ACC112 (cell line): ENCODE results near the gene VWA7.

Experiments
- H2AFZ ChIP-seq: fragments of 200-600 bp; sonication (generic); one replicate; pipeline ENCODE4 v1.6.0; 2017; ENCODE audit warnings: antibody characterized with exemption, low read length; ENCODE audit not compliant: unreplicated experiment
- H3K27ac ChIP-seq: fragments of 200-600 bp; sonication (generic); 2 replicates; pipeline ENCODE4 v1.5.1; 2014; ENCODE audit warnings: low read depth, mild to moderate bottlenecking, antibody characterized with exemption, low read length, moderate library complexity
- H3K27me3 ChIP-seq: fragments of 200-600 bp; sonication (generic); 2 replicates; pipeline ENCODE4 v1.6.1; 2014; ENCODE audit warnings: mild to moderate bottlenecking, antibody characterized with exemption, low read length, moderate library complexity, mixed read lengths; ENCODE audit not compliant: insufficient read depth
- H3K36me3 ChIP-seq: fragments of 200-600 bp; sonication (generic); 2 replicates; pipeline ENCODE4 v1.6.1; 2016; ENCODE audit warnings: mild to moderate bottlenecking, antibody characterized with exemption, low read length, moderate library complexity, mixed read lengths; ENCODE audit not compliant: insufficient read depth
- H3K4me1 ChIP-seq: fragments of 200-600 bp; sonication (generic); one replicate; pipeline ENCODE4 v1.6.1; 2016; ENCODE audit warnings: low read length, mixed read lengths; ENCODE audit not compliant: insufficient read depth, unreplicated experiment, control insufficient read depth
- H3K4me3 ChIP-seq: fragments of 200-600 bp; sonication (generic); 2 replicates; pipeline ENCODE4 v1.5.1; 2014; ENCODE audit warnings: mild to moderate bottlenecking, low read depth, low read length
- H3K79me2 ChIP-seq: fragments of 200-600 bp; sonication (generic); one replicate; pipeline ENCODE4 v1.6.0; 2016; ENCODE audit warnings: low read length; ENCODE audit not compliant: control insufficient read depth, unreplicated experiment, insufficient read depth

The VWA7 gene

GRCh38 chr6:31736021-31736767 is 40.9 kb downstream of the VWA7 start, which contains the start of gene CLIC1:
Gene CLIC1, minus strand, starts transcription at chr6:31736530. Its CDS starts 230 bp downstream, at chr6:31736300.
- Histone ChIP-seq H3K4me3 (peak within 1 kb of the TSS; percentile 93), H3K79me2 (peaks cover 59% of the 10 kb centered on the region), H2AFZ (peak within 1 kb of the TSS; percentile 57), H3K4me1 (peaks cover 52% of the 10 kb centered on the region), H3K27ac (peak within 1 kb of the TSS; percentile 89), H3K27me3 (no peaks in the 10 kb centered on the region), H3K36me3 (peaks cover 22% of the 10 kb centered on the region; the same call in 1 of the 2 replicates)

DNA sequence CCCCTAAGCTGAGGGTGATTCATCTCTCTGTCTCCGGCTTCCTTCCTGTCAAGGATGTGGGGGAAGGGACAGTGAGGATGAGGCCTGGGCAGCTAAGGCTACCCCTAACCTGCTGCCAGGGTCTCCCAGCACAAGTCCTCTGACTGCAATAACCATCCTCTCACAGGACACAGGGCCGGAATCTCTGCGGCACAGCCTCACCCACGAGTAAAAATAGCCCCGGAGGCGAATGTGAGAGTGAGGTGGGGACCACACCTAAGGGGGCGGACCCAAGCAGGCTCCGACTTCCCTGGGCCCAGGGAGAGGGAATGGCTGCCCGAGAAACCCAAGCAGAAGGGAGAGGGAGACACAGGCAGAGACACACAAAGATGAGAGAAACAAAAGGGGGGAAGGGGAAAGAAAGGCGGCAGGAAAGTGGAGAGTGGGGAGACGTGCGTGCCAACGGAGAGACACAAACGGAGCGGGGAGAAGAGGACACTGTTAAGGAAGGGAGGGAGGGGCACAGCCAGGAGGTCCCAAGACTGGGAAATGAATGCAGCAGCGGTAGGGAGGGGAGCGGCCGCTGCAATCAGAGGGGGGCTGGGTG is 42.2 kb downstream of the VWA7 start:
- peaks cover 48% of the 10 kb centered on the region for H3K79me2 ChIP-seq
- H3K4me1 ChIP-seq: peaks cover 57% of the 10 kb centered on the region
- H3K27ac ChIP-seq: peak overlapping the region; percentile 79
- H3K27me3 ChIP-seq: no peaks in the 10 kb centered on the region
- no peak overlapping the region for H2AFZ ChIP-seq
- H3K36me3 ChIP-seq: peaks cover 22% of the 10 kb centered on the region; the same call in 1 of the 2 replicates
- H3K4me3 ChIP-seq: peak overlapping the region; percentile 93

DNA sequence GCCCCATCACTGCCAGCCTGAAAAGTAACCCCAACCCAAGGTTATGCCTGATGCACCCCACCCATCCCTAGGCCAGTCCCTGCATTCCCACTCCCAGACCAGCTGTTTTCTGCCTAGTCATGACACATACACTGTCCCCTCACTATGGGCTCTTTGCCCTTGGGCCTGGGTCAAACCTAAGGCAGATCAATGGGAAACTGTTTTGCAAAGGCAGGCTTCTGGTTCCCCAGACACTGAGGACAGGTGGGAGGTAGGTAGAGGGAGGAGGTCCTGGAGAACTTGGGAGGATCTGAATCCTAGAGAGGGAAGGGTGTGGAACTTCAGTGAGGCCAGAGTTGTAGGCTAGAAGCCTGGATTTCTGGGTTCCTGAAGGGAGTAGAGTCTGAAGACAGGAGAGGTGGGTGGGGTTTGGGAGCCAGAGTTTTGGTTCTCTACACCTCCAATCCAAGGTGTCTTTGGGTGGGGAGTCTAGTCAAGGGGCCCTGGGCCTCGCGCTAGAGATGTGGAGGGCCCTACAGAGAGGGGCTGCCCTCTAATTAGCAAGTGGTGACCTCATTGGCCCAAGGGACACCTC is 42.8 kb downstream of the VWA7 start:
- Histone ChIP-seq H3K27me3 (no peaks in the 10 kb centered on the region), H2AFZ (no peak overlapping the region), H3K27ac (peak overlapping the region; percentile 79), H3K4me1 (peaks cover 56% of the 10 kb centered on the region), H3K79me2 (peaks cover 48% of the 10 kb centered on the region), H3K36me3 (peaks cover 22% of the 10 kb centered on the region; the same call in 1 of the 2 replicates), H3K4me3 (peak overlapping the region; percentile 93)

DNA sequence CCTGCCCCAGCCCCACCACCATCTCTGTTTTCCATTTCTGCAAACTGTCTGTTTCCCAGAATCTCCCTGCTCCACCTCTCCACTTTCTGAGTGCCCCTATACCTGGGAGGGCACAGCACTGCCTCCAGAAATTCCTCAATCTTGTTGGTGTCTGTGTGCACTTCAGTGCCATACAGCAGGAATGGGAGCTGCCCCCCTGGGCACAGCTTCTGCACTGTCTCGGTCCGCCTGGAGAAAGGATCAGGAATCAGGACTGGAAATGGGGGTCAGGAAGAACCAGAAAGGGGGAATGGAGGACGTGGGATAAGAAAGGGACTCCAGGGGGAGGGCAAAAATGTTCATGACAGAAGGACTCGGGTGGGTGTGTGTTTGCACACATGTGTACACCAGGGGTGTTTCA is 43.4 kb downstream of the VWA7 start:
- Histone ChIP-seq H3K27me3 (no peaks in the 10 kb centered on the region), H3K27ac (peak overlapping the region; percentile 79), H3K4me1 (peaks cover 55% of the 10 kb centered on the region), H3K79me2 (peaks cover 48% of the 10 kb centered on the region), H3K36me3 (peaks cover 22% of the 10 kb centered on the region; the same call in 1 of the 2 replicates), H3K4me3 (peak overlapping the region; percentile 93), H2AFZ (no peak overlapping the region)

- H3K36me3 ChIP-seq: peaks cover 22% of the 10 kb centered on the region; the same call in 1 of the 2 replicates
- H3K4me3 ChIP-seq: no peak overlapping the region
- H2AFZ ChIP-seq: no peak overlapping the region
- H3K79me2 ChIP-seq: peaks cover 48% of the 10 kb centered on the region
- H3K4me1 ChIP-seq: peaks cover 42% of the 10 kb centered on the region
- no peaks in the 10 kb centered on the region for H3K27me3 ChIP-seq
- peak overlapping the region; percentile 3; the same call in 1 of the 2 replicates for H3K27ac ChIP-seq
Measured at GRCh38 chr6:31732029-31732428, 45.1 kb downstream of the VWA7 start.

GRCh38 chr6:31730631-31731086 is 46.5 kb downstream of the VWA7 start:
- H3K4me1 ChIP-seq: peaks cover 37% of the 10 kb centered on the region

DNA sequence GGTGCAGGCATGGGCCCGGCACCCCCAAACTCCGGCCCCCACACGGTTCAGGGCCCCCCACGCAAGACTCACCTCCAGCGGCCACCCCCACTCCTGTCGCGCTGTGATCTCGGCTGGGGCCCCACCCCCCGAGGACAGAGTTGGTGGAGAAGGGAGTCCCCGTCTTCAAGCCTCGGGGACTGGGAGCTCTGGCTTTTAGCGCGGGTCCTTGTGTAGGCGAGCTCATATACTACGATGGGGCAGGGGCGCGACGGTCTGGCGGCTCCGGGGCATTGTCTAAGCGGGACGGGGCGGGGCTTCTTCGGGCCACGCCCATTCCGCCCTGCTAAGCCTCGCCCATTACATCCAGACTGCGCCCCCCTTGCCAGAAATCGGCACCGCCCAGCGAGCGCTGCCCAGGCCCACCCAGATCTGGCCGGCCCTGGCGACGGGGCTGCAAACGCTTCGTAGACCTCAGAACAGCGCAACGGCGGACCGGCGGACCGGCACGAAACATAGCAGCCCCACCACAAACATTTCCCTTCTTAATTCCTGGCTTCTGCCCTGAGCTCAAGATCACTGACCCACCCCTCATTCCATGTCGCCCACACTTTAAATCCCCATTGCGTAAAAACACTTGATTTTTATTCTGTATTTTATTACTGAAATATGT is 47.0 kb downstream of the VWA7 start:
- Histone ChIP-seq H3K27me3 (no peaks in the 10 kb centered on the region), H3K36me3 (peaks cover 22% of the 10 kb centered on the region; the same call in 1 of the 2 replicates), H3K4me1 (peaks cover 37% of the 10 kb centered on the region), H3K4me3 (peak overlapping the region; percentile 81), H2AFZ (no peak overlapping the region), H3K27ac (peak overlapping the region; percentile 74), H3K79me2 (peaks cover 29% of the 10 kb centered on the region)

More at GRCh38 chr6:31730631-31731086, 46.5 kb downstream of the VWA7 start:
- Histone ChIP-seq H3K4me3 (peak overlapping the region; percentile 81), H2AFZ (no peak overlapping the region), H3K79me2 (peaks cover 35% of the 10 kb centered on the region), H3K27ac (peak overlapping the region; percentile 74), H3K27me3 (no peaks in the 10 kb centered on the region), H3K36me3 (peaks cover 22% of the 10 kb centered on the region; the same call in 1 of the 2 replicates)

DNA sequence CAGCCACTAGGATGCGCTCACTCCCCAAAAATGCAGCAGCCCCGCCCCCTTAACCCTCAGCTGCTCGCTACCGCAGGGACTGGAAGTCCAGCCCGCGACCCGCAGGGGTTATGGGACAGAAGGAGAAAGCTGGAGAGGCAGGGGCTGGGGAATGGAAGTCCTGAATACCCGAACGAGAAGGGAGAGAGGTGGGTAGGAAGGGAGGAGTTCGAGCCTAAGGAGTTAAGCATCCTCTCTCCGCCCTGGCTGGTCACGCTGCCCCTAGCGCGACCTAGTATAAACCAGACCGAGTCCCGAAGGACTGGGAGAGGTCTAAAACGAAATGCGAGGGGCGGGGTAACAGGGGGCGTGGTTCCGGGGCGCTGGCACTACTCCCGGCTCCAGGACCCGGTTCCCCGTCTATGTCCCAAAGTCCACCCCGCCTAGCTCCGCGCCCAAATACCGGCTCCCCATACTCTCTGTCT is 47.6 kb downstream of the VWA7 start:
- peaks cover 24% of the 10 kb centered on the region for H3K79me2 ChIP-seq
- H3K27me3 ChIP-seq: no peaks in the 10 kb centered on the region
- H2AFZ ChIP-seq: no peak overlapping the region
- peaks cover 37% of the 10 kb centered on the region for H3K4me1 ChIP-seq
- H3K27ac ChIP-seq: peak overlapping the region; percentile 74
- H3K4me3 ChIP-seq: peak overlapping the region; percentile 81
- H3K36me3 ChIP-seq: peaks cover 22% of the 10 kb centered on the region; the same call in 1 of the 2 replicates

DNA sequence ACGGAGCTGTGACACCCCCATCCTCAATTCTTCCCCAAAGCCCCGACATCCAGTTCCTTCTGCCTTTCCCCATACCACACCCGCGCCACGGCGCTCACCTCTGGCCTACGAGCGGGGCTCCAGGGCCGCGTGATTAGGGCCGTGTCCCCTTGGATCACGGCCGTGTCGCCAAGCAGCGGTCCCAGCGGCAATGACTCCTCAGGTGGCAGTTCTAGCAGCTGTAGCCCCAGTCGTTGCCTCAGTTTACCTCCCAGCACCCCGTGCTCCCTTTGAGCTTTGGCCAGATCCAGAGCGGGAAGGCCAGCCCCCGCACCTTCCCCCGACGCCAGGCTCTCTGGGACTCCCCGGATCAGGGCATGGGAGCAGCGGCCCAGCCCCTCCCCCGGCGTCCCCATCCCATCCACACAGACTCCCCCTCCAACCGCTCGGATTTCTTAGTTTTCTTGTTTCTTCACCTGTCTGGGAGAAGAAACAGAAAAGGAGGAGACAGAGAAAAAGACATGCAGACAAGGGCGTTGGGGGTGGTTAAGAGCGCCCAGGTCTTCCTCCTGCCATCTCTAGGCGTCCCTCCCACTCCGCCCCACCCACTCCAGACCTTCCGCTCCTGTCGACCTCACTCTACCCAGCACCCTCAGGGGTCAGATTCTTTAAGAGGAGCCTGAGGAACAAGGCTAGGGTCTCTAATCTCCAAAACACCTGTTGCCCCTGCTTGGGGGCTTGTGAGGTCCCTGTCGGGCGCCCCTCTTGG is 48.2 kb downstream of the VWA7 start, which contains the start of gene DDAH2:
TSS of gene DDAH2 (minus strand) at position 533 of the 748 bp plus-strand sequence. CDS start at position 395, 138 bp downstream.
- H3K79me2 ChIP-seq: peaks cover 18% of the 10 kb centered on the region
- peaks cover 32% of the 10 kb centered on the region for H3K4me1 ChIP-seq
- no peaks in the 10 kb centered on the region for H3K27me3 ChIP-seq
- peak within 1 kb of the TSS; percentile 74 for H3K27ac ChIP-seq
- H2AFZ ChIP-seq: peak within 1 kb of the TSS; percentile 11
- H3K36me3 ChIP-seq: peaks cover 17% of the 10 kb centered on the region; the same call in 1 of the 2 replicates
- H3K4me3 ChIP-seq: peak within 1 kb of the TSS; percentile 81
